K562 (cell line): ENCODE measurements around the gene MMAB. TPM values are rescaled to one million over a fixed set of nuclear protein-coding genes. Genes with fewer than 3 reads are reported as not detected.

Experiments
- ATAC-seq: fragments of 200-7000 bp; cut with Tn5 transposase; 3 replicates; pipeline ENCODE4 v1.9.1; 2020; ENCODE audit warnings: moderate library complexity
- BruUV-seq: library from RNA; stranded (reverse); fragments of 400-500 nt; replicated peaks from 2 replicates; lab custom pipeline; 2021; lab: Mats Ljungman, UMichigan
- CTCF ChIA-PET: fragments of 300-600 bp; formaldehyde crosslinking; extraction: SDS; loops from one replicate; lab custom pipeline; 2021; ENCODE audit warnings: low intra/inter-chr PET ratio; lab: Yijun Ruan, JAX
- POLR2A ChIA-PET: fragments of 300-600, 350-650 bp; sonication (Branson Sonifier 250); formaldehyde crosslinking; extraction: SDS; loops from one replicate; lab custom pipeline; 2021; ENCODE audit warnings: antibody characterized with exemption, inconsistent platforms; lab: Yijun Ruan, JAX
- DNase-seq, 4 experiments: peaks; one replicate each; pipeline versions ENCODE4 v3.0.0 to v3.0.0-alpha.2; 2011 to 2018; ENCODE audit warnings: low spot score in 3 of 4, mixed read lengths in 3 of 4; ENCODE audit errors: extremely low read depth in 1 of 4
- FAIRE-seq: peaks from 2 replicates; lab custom pipeline; 2011; peaks lifted over from hg19 to GRCh38; lab: Jason Lieb, UNC
- H2AFZ ChIP-seq: 2 replicates; pipeline ENCODE4 v1.6.0; 2011; ENCODE audit warnings: low read depth, low read length, control low read depth, inconsistent platforms
- H3K27ac ChIP-seq: fragments of 200-600 bp; 3 replicates; pipeline ENCODE4 v1.8.0; 2011; ENCODE audit warnings: low read depth, mild to moderate bottlenecking, control low read depth, inconsistent platforms, low read length, moderate library complexity, mixed read lengths; ENCODE audit errors: extremely low read depth
- H3K27me3 ChIP-seq, 2 experiments: fragments of 300-600 bp in 1 of 2; 2 replicates in 1 of 2; 3 replicates in 1 of 2; pipeline versions ENCODE4 v1.6.0 to v1.8.0; 2011; ENCODE audit warnings: inconsistent platforms in 2 of 2, low read length in 2 of 2, mild to moderate bottlenecking in 1 of 2, mixed read lengths in 1 of 2, moderate library complexity in 1 of 2; ENCODE audit not compliant: control insufficient read depth in 2 of 2, insufficient read depth in 2 of 2
- H3K36me3 ChIP-seq: fragments of 300-600 bp; 3 replicates; pipeline ENCODE4 v1.8.0; 2011; ENCODE audit warnings: mild to moderate bottlenecking, low read length, inconsistent platforms; ENCODE audit not compliant: control insufficient read depth, insufficient read depth
- H3K4me1 ChIP-seq, 2 experiments: fragments of 200-600 bp in 1 of 2; replicated peaks in 1 of 2; 2 replicates in 1 of 2; 3 replicates in 1 of 2; pipeline versions ENCODE4 v1.5.1 to v1.8.0; 2011; ENCODE audit warnings: inconsistent platforms in 2 of 2, low read length in 2 of 2, mild to moderate bottlenecking in 1 of 2, mixed read lengths in 1 of 2, moderate library complexity in 1 of 2; ENCODE audit not compliant: control insufficient read depth in 2 of 2, insufficient read depth in 2 of 2
- H3K4me2 ChIP-seq: 2 replicates; pipeline ENCODE4 v1.6.1; 2011; ENCODE audit warnings: low read length, control low read depth, inconsistent platforms, mixed read lengths; ENCODE audit not compliant: insufficient read depth
- H3K4me3 ChIP-seq: fragments of 200-600 bp; sonication (generic), shearing (Covaris generic); 2 replicates; pipeline ENCODE4 v1.5.1; 2016; ENCODE audit warnings: control low read depth, inconsistent platforms
- H3K79me2 ChIP-seq: fragments of 200-600 bp; 3 replicates; pipeline ENCODE4 v1.8.0; 2011; ENCODE audit warnings: low read length, inconsistent platforms; ENCODE audit not compliant: control insufficient read depth, insufficient read depth
- H3K9ac ChIP-seq, 2 experiments: 2 replicates each; pipeline versions ENCODE4 v1.6.0 to v1.6.1; 2011; ENCODE audit warnings: low read depth in 2 of 2, low read length in 2 of 2, control low read depth in 1 of 2, inconsistent platforms in 1 of 2, mild to moderate bottlenecking in 1 of 2, mixed read lengths in 1 of 2; ENCODE audit not compliant: insufficient read depth in 1 of 2
- H3K9me1 ChIP-seq: one replicate; pipeline ENCODE4 v1.6.0; 2011; ENCODE audit warnings: inconsistent platforms, mild to moderate bottlenecking, low read length, moderate library complexity; ENCODE audit not compliant: control insufficient read depth, insufficient read depth
- H3K9me3 ChIP-seq: replicated peaks from 2 replicates; pipeline ENCODE4 v1.5.1; 2011; ENCODE audit warnings: low read depth, low read length, inconsistent platforms; ENCODE audit not compliant: control insufficient read depth, insufficient read depth
- H4K20me1 ChIP-seq: replicated peaks from 2 replicates; pipeline ENCODE4 v1.6.1; 2011; ENCODE audit warnings: low read length, inconsistent platforms, mixed read lengths; ENCODE audit not compliant: control insufficient read depth, insufficient read depth
- CLOCK ChIP-seq: fragments of 250-450 bp; sonication (Bioruptor Pico); IDR thresholded peaks from 2 replicates; pipeline ENCODE4 v1.4.0; 2020; ENCODE audit warnings: mild to moderate bottlenecking, moderate library complexity, borderline replicate concordance
- PRMT5 ChIP-seq: sonication (generic); formaldehyde crosslinking; IDR thresholded peaks from 2 replicates; pipeline ENCODE4 v1.5.0; 2020; ENCODE audit warnings: missing genetic modification reagents
- U2AF1 ChIP-seq: fragments of 200-400 bp; formaldehyde crosslinking; optimal IDR thresholded peaks from 2 replicates; pipeline ENCODE3; 2017; ENCODE audit warnings: mild to moderate bottlenecking, low read depth, low read length, moderate library complexity
- ZNF224 ChIP-seq: sonication (generic); formaldehyde crosslinking; IDR thresholded peaks from 2 replicates; pipeline ENCODE4 v1.8.0; 2022; ENCODE audit warnings: mild to moderate bottlenecking, missing genetic modification reagents
- ZNF589 ChIP-seq: fragments of 200-800 bp; sonication (Bioruptor generic); IDR thresholded peaks from 2 replicates; pipeline ENCODE4 v1.6.1; 2016; ENCODE audit warnings: low read depth, missing genetic modification characterization, missing compliant biosample characterization
- ZNF77 ChIP-seq: fragments of 250-450 bp; sonication (Bioruptor Pico); IDR thresholded peaks from 2 replicates; pipeline ENCODE4 v1.5.0; 2020
- WGBS: fragments of 100-300 bp; shearing (Covaris generic); methylation state at CpG from one replicate; pipeline ENCODE4 v1.1.6; 2016; ENCODE audit warnings: low coverage, mixed read lengths; ENCODE audit not compliant: insufficient coverage; ENCODE audit errors: missing lambda C conversion rate; 5-methylcytosine and 5-hydroxymethylcytosine counted together
- in situ Hi-C: fragments of 300-500 bp; cut with MboI; formaldehyde crosslinking; loops from 4 replicates; pipeline ENCODE4 v1.15.0; 2018; ENCODE audit warnings: inconsistent platforms, mixed read lengths
- intact Hi-C: fragments of 100-400 bp; cut with micrococcal nuclease; formaldehyde crosslinking; loops from 2 replicates; pipeline ENCODE4 v1.14.2; 2022
- polyA plus RNA-seq, 8 experiments: library from polyadenylated mRNA; depleted of rRNA in 4 of 8; stranded (reverse) in 5 of 8; unstranded in 3 of 8; fragments of >200 nt; fragmentation: Nextera tagmentation in 2 of 8; fragmentation: Illumina TruSeq in 1 of 8; extraction: Ambion mirVana in 2 of 8; extraction: Trizol in 1 of 8; gene quantifications; 2 replicates each; pipeline versions ENCODE4 v1.2.1 to v1.2.3, GENCODE V29; 2011 to 2014; ENCODE audit warnings: inconsistent platforms in 1 of 8, missing spikeins in 1 of 8
- total RNA-seq, 7 experiments: library from RNA; depleted of rRNA in 6 of 7; stranded (reverse); fragments of >200 nt in 6 of 7; fragmentation: Illumina TruSeq in 2 of 7; extraction: Trizol in 2 of 7; gene quantifications; 2 replicates each; pipeline versions ENCODE4 v1.2.1 to v1.2.3, GENCODE V29; 2011 to 2021; ENCODE audit warnings: low replicate concordance in 1 of 7

MMAB gene
- total and polyA plus RNA-seq, 9 of the 15 experiments (the other 6 are each of a cell fraction or from before 2014, with no cell fraction given), result 9.5 to 76.1 (median 46.2) TPM

DNA sequence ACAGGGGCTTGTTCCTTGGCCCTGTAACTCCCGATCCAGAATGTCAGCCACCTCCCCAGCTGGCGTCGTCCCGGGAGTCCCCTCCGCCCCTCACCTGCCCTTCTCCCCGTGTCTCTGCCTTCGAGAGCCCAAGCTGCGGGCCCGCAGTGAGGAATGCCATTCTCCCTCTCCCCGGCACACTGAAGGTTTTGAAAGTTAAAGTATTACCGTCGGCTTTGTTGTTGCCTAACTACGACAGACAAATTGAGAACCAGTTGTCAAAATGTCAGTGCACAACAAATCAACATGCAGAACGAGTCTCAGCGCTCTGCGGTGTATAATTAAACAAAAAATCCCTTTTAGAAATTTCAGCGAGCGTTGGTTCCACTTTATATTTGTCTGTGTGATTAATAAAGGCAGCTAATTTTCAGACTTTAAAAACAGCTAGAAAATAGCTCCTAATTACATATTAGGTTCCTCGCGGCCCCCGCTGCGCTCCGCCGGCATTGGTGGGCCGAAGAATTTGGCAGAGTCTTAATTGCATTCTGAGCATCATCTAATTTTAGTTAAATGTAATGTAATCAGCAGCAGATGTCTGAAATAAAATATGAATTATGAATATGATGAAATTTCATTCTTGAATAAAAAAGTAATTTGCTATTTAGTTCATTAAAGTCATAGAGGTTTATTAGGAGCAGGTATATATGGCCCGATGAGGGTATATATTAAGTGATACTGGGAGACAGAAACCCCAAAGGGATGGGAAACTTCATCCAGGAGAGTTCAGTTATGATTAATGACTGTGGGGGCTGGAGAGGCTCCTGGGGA, 40.5 kb upstream of the MMAB start:
- peaks cover 3% of the 10 kb centered on the region for H3K9me1 ChIP-seq
- in situ Hi-C loops, result no loop called here
- CTCF ChIA-PET, result no interaction called here
- FAIRE-seq, result no peak
- no peak overlapping the region for H3K27ac ChIP-seq
- DNase-seq, result no peak
- peaks cover 32 to 80% of the 10 kb centered on the region in 2 experiments; a peak in 4 of 5 replicates for H3K27me3 ChIP-seq
- no TSS peak for BruUV-seq
- peaks cover 10% of the 10 kb centered on the region; the same call in 1 of the 2 replicates for H4K20me1 ChIP-seq
- no peak overlapping the region for H3K4me2 ChIP-seq
- WGBS, result 8% methylated on average over 26 of the region's 26 CpGs
- H3K4me3 ChIP-seq, result no peak overlapping the region
- POLR2A ChIA-PET, result interaction anchor here (0.6 kb wide), 1 partner anchor 8 kb away, joined by 4 read pairs; no protein-coding TSS in a partner anchor
- H2AFZ ChIP-seq, result no peak overlapping the region
- H3K9ac ChIP-seq, result no peak overlapping the region
- ATAC-seq, result no peak
- TF ChIP-seq ZNF589 (CRISPR knock-in tag), result no peak
- TF ChIP-seq PRMT5, result no peak
- TF ChIP-seq ZNF77 (CRISPR knock-in tag), result no peak
- TF ChIP-seq ZNF224 (CRISPR knock-in tag), result no peak
- no peak for TF ChIP-seq CLOCK (CRISPR knock-in tag)
- TF ChIP-seq U2AF1, result no peak
- H3K4me1 ChIP-seq, result no peaks in the 10 kb centered on the region
- H3K36me3 ChIP-seq, result no peaks in the 10 kb centered on the region
- no peaks in the 10 kb centered on the region for H3K9me3 ChIP-seq
- H3K79me2 ChIP-seq, result no peaks in the 10 kb centered on the region
- intact Hi-C loops, result no loop called here
